IPS-20b (cell line): ENCODE measurements around the gene PLB1.

Experiments
- H3K27ac ChIP-seq: one replicate; pipeline ENCODE4 v1.5.1; 2013; ENCODE audit warnings: low read length
- H3K27me3 ChIP-seq: 2 replicates; pipeline ENCODE4 v1.6.1; 2013; ENCODE audit warnings: mild to moderate bottlenecking, low read length, inconsistent platforms; ENCODE audit not compliant: insufficient read depth
- H3K36me3 ChIP-seq: 2 replicates; pipeline ENCODE4 v1.6.1; 2013; ENCODE audit warnings: low read depth, mild to moderate bottlenecking, inconsistent platforms, low read length, moderate library complexity; ENCODE audit not compliant: insufficient read depth
- H3K4me1 ChIP-seq: 2 replicates; pipeline ENCODE4 v1.6.1; 2013; ENCODE audit warnings: mild to moderate bottlenecking, control low read depth, inconsistent platforms, low read length, moderate library complexity; ENCODE audit not compliant: insufficient read depth
- H3K4me3 ChIP-seq: 2 replicates; pipeline ENCODE4 v1.5.1; 2013; ENCODE audit warnings: mild to moderate bottlenecking, low read length, inconsistent platforms
- H3K9ac ChIP-seq: 2 replicates; pipeline ENCODE4 v1.6.1; 2013; ENCODE audit warnings: low read depth, mild to moderate bottlenecking, inconsistent platforms, low read length, moderate library complexity
- H3K9me3 ChIP-seq: 2 replicates; pipeline ENCODE4 v1.6.1; 2013; ENCODE audit warnings: mild to moderate bottlenecking, low read depth, low read length, inconsistent platforms; ENCODE audit not compliant: insufficient read depth

The PLB1 gene

GRCh38 chr2:28640908-28641300 lies 145.0 kb downstream of the PLB1 start:
- H3K4me1 ChIP-seq: 0 out of 2 replicates have a peak, but pooled peaks cover 3% of the 10 kb centered on the region
- no peaks in the 10 kb centered on the region for H3K27me3 ChIP-seq
- H3K36me3 ChIP-seq: no peaks in the 10 kb centered on the region
- no peaks in the 10 kb centered on the region for H3K9me3 ChIP-seq
- no peak overlapping the region for H3K27ac ChIP-seq
- no peak overlapping the region for H3K4me3 ChIP-seq
- H3K9ac ChIP-seq: no peak overlapping the region

GRCh38 chr2:28642796-28643195 lies 146.9 kb downstream of the PLB1 start:
- H3K36me3 ChIP-seq: no peaks in the 10 kb centered on the region
- H3K9ac ChIP-seq: no peak overlapping the region
- H3K27me3 ChIP-seq: no peaks in the 10 kb centered on the region
- 0 out of 2 replicates have a peak, but pooled peaks cover 3% of the 10 kb centered on the region for H3K4me1 ChIP-seq
- no peak overlapping the region for H3K27ac ChIP-seq
- no peak overlapping the region for H3K4me3 ChIP-seq
- no peaks in the 10 kb centered on the region for H3K9me3 ChIP-seq

- Histone ChIP-seq H3K4me1 (0 out of 2 replicates have a peak, but pooled peaks cover 3% of the 10 kb centered on the region), H3K27me3 (no peaks in the 10 kb centered on the region), H3K9me3 (no peaks in the 10 kb centered on the region), H3K9ac (no peak overlapping the region), H3K36me3 (no peaks in the 10 kb centered on the region), H3K27ac (no peak overlapping the region), H3K4me3 (no peak overlapping the region)
Observed at GRCh38 chr2:28643327-28643726, 147.5 kb downstream of the PLB1 start.

- H3K27ac ChIP-seq: no peak overlapping the region
- no peak overlapping the region for H3K4me3 ChIP-seq
- no peaks in the 10 kb centered on the region for H3K27me3 ChIP-seq
- no peak overlapping the region for H3K9ac ChIP-seq
- H3K36me3 ChIP-seq: no peaks in the 10 kb centered on the region
- H3K9me3 ChIP-seq: no peaks in the 10 kb centered on the region
- 0 out of 2 replicates have a peak, but pooled peaks cover 3% of the 10 kb centered on the region for H3K4me1 ChIP-seq
Observed at GRCh38 chr2:28643911-28644334, 148.1 kb downstream of the PLB1 start.

- Histone ChIP-seq H3K27ac (no peak overlapping the region), H3K4me1 (0 out of 2 replicates have a peak, but pooled peaks cover 3% of the 10 kb centered on the region), H3K9ac (no peak overlapping the region), H3K27me3 (no peaks in the 10 kb centered on the region), H3K4me3 (no peak overlapping the region), H3K36me3 (no peaks in the 10 kb centered on the region), H3K9me3 (no peaks in the 10 kb centered on the region)
Observed at GRCh38 chr2:28644760-28645159, 148.9 kb downstream of the PLB1 start.

- H3K27me3 ChIP-seq: no peaks in the 10 kb centered on the region
- H3K9me3 ChIP-seq: no peaks in the 10 kb centered on the region
- no peaks in the 10 kb centered on the region for H3K36me3 ChIP-seq
- H3K9ac ChIP-seq: no peak overlapping the region
- 0 out of 2 replicates have a peak, but pooled peaks cover 3% of the 10 kb centered on the region for H3K4me1 ChIP-seq
- no peak overlapping the region for H3K27ac ChIP-seq
- no peak overlapping the region for H3K4me3 ChIP-seq
Observed at GRCh38 chr2:28645553-28645952, 149.7 kb downstream of the PLB1 start.

- no peaks in the 10 kb centered on the region for H3K27me3 ChIP-seq
- no peaks in the 10 kb centered on the region for H3K9me3 ChIP-seq
- no peaks in the 10 kb centered on the region for H3K36me3 ChIP-seq
- H3K4me3 ChIP-seq: no peak overlapping the region
- no peak overlapping the region for H3K27ac ChIP-seq
- H3K9ac ChIP-seq: no peak overlapping the region
- 0 out of 2 replicates have a peak, but pooled peaks cover 3% of the 10 kb centered on the region for H3K4me1 ChIP-seq
Observed at GRCh38 chr2:28647682-28648081, 151.8 kb downstream of the PLB1 start.

- no peak overlapping the region for H3K9ac ChIP-seq
- H3K4me1 ChIP-seq: 0 out of 2 replicates have a peak, but pooled peaks cover 3% of the 10 kb centered on the region
- H3K4me3 ChIP-seq: no peak overlapping the region
- H3K27me3 ChIP-seq: no peaks in the 10 kb centered on the region
- H3K27ac ChIP-seq: no peak overlapping the region
- no peaks in the 10 kb centered on the region for H3K36me3 ChIP-seq
- no peaks in the 10 kb centered on the region for H3K9me3 ChIP-seq
Observed at GRCh38 chr2:28648147-28648546, 152.3 kb downstream of the PLB1 start.

GRCh38 chr2:28648671-28649395 lies 153.0 kb downstream of the PLB1 start:
- Histone ChIP-seq H3K27me3 (no peaks in the 10 kb centered on the region), H3K9me3 (no peaks in the 10 kb centered on the region), H3K9ac (no peak overlapping the region), H3K4me1 (0 out of 2 replicates have a peak, but pooled peaks cover 3% of the 10 kb centered on the region), H3K36me3 (no peaks in the 10 kb centered on the region), H3K4me3 (no peak overlapping the region), H3K27ac (no peak overlapping the region)

GRCh38 chr2:28649481-28650265 lies 153.8 kb downstream of the PLB1 start:
- Histone ChIP-seq H3K4me3 (no peak overlapping the region), H3K9me3 (no peaks in the 10 kb centered on the region), H3K4me1 (no peaks in the 10 kb centered on the region), H3K9ac (no peak overlapping the region), H3K27ac (no peak overlapping the region), H3K27me3 (no peaks in the 10 kb centered on the region), H3K36me3 (no peaks in the 10 kb centered on the region)

GRCh38 chr2:28650266-28650584 lies 154.4 kb downstream of the PLB1 start:
- no peak overlapping the region for H3K27ac ChIP-seq
- H3K4me1 ChIP-seq: no peaks in the 10 kb centered on the region

GRCh38 chr2:28652217-28652616 lies 156.4 kb downstream of the PLB1 start:
- H3K4me1 ChIP-seq: no peaks in the 10 kb centered on the region
- H3K4me3 ChIP-seq: no peak overlapping the region
- H3K9me3 ChIP-seq: no peaks in the 10 kb centered on the region
- no peaks in the 10 kb centered on the region for H3K27me3 ChIP-seq
- H3K27ac ChIP-seq: no peak overlapping the region
- H3K36me3 ChIP-seq: no peaks in the 10 kb centered on the region
- no peak overlapping the region for H3K9ac ChIP-seq

More at GRCh38 chr2:28650266-28650584, 154.4 kb downstream of the PLB1 start:
- Histone ChIP-seq H3K4me3 (no peak overlapping the region), H3K27me3 (no peaks in the 10 kb centered on the region), H3K9me3 (no peaks in the 10 kb centered on the region), H3K36me3 (no peaks in the 10 kb centered on the region), H3K9ac (no peak overlapping the region)
